CD4-positive, alpha-beta memory T cell (primary cell): Measurements from ENCODE around the gene MYBL2. TPM values are rescaled to one million over a fixed set of nuclear protein-coding genes. Genes with fewer than 3 reads are reported as not detected.
A peak's percentile ranks its signal among the peaks of the same experiment; 100 is the strongest.

ENCODE experiments used
- CTCF ChIA-PET: fragments of 350-600 bp; sonication (Branson Sonifier 250); formaldehyde crosslinking; loops from one replicate; lab custom pipeline; 2021; ENCODE audit warnings: inconsistent platforms; ENCODE audit not compliant: partially characterized antibody; lab: Charles Lee
- POLR2A ChIA-PET: fragments of 350-600 bp; sonication (Branson Sonifier 250); formaldehyde crosslinking; loops from one replicate; lab custom pipeline; 2021; ENCODE audit not compliant: partially characterized antibody; lab: Charles Lee
- DNase-seq, 5 donors: peaks; one replicate each; pipeline versions ENCODE4 v3.0.0 to v3.0.0-alpha.2; 2020 to 2022; ENCODE audit warnings: mixed read lengths in 1 of 5
- H3K27ac ChIP-seq: one replicate; pipeline ENCODE4 v1.7.0; 2013; ENCODE audit warnings: low read depth, low read length
- H3K27me3 ChIP-seq: 2 replicates; pipeline ENCODE4 v1.7.0; 2013; ENCODE audit warnings: mild to moderate bottlenecking, low read length, moderate library complexity; ENCODE audit not compliant: insufficient read depth
- H3K36me3 ChIP-seq: 2 replicates; pipeline ENCODE4 v1.7.0; 2013; ENCODE audit warnings: mild to moderate bottlenecking, low read length, moderate library complexity; ENCODE audit not compliant: insufficient read depth
- H3K4me1 ChIP-seq: 2 replicates; pipeline ENCODE4 v1.7.0; 2013; ENCODE audit warnings: mild to moderate bottlenecking, low read length, moderate library complexity; ENCODE audit not compliant: insufficient read depth
- H3K4me3 ChIP-seq, 2 donors: one replicate each; pipeline ENCODE4 v1.7.0; 2013; ENCODE audit warnings: low read length in 2 of 2, mild to moderate bottlenecking in 1 of 2
- H3K9me3 ChIP-seq, 2 donors: one replicate each; pipeline ENCODE4 v1.7.0; 2013; ENCODE audit warnings: low read length in 2 of 2, control low read depth in 1 of 2; ENCODE audit not compliant: control insufficient read depth in 1 of 2
- H3K27ac Mint-ChIP-seq, 7 donors: one replicate each; pipeline ENCODE4 v1.8.0; 2020 to 2021; ENCODE audit warnings: mixed read lengths in 7 of 7, mild to moderate bottlenecking in 6 of 7, inconsistent platforms in 3 of 7, moderate library complexity in 3 of 7
- H3K27me3 Mint-ChIP-seq, 2 donors: one replicate each; pipeline ENCODE4 v1.8.0; 2020 to 2021; ENCODE audit warnings: mixed read lengths in 2 of 2
- H3K36me3 Mint-ChIP-seq, 2 donors: one replicate each; pipeline ENCODE4 v1.8.0; 2020 to 2021; ENCODE audit warnings: mixed read lengths in 2 of 2, inconsistent platforms in 1 of 2, mild to moderate bottlenecking in 1 of 2
- H3K4me1 Mint-ChIP-seq, 4 donors: one replicate each; pipeline ENCODE4 v1.8.0; 2020 to 2021; ENCODE audit warnings: mixed read lengths in 4 of 4, mild to moderate bottlenecking in 1 of 4
- H3K4me3 Mint-ChIP-seq, 8 donors: one replicate each; pipeline ENCODE4 v1.8.0; 2020 to 2021; ENCODE audit warnings: mixed read lengths in 8 of 8, mild to moderate bottlenecking in 7 of 8, moderate library complexity in 6 of 8, inconsistent platforms in 3 of 8
- H3K9me3 Mint-ChIP-seq, 8 donors: one replicate each; pipeline ENCODE4 v1.8.0; 2020 to 2021; ENCODE audit warnings: mixed read lengths in 8 of 8, mild to moderate bottlenecking in 5 of 8, inconsistent platforms in 3 of 8, moderate library complexity in 1 of 8
- intact Hi-C: fragments of 100-400 bp; cut with micrococcal nuclease; formaldehyde crosslinking; loops from one replicate; pipeline ENCODE4 v1.15.1; 2023
- polyA plus RNA-seq, 2 donors: library from polyadenylated mRNA; unstranded; fragments of 300-500 nt; fragmentation: Illumina TruSeq; gene quantifications; one replicate each; pipeline ENCODE4 v1.2.3, GENCODE V29; 2021
- total RNA-seq, 2 experiments: library from RNA; stranded (reverse); gene quantifications; one replicate each; pipeline ENCODE4 v1.2.3, GENCODE V29; 2021

MYBL2 gene
- total and polyA plus RNA-seq, 4 experiments from 2014 or later: 0.11 to 0.22 TPM; not detected in 2

DNA sequence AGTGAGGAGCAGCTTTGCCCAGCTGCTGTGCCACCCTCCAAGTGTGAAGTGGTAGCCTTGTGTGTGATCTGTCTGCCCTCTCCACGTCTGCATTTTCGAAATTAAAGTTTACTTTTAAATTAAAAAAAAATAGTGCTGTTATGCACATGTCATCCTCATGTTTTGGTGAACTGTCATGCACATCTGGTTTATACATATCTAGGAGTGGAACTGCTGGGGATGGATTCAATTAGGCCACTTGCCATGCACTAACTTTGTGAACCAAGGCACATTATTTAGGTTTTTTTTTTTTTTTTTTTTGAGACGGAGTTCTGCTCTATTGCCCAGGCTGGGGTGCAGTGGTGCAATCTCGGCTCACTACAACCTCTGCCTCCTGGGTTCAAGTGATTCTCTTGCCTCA, 56.3 kb downstream of the MYBL2 start:
- Histone ChIP-seq H3K4me1 (peaks cover 33% of the 10 kb centered on the region), H3K9me3 (no peaks in the 10 kb centered on the region), H3K4me3 (no peak overlapping the region), H3K36me3 (no peaks in the 10 kb centered on the region), H3K27me3 (no peaks in the 10 kb centered on the region), H3K27ac (no peak overlapping the region)
- Mint-ChIP-seq H3K36me3 (no peaks in the 10 kb centered on the region), H3K9me3 (peaks cover 0 to 3% (median 0%) of the 10 kb centered on the region in 8 donors), H3K4me3 (no peak overlapping the region), H3K27ac (peak overlapping the region in 3 of 7 donors; percentile 18 to 55 (median 49)), H3K4me1 (peaks cover 13 to 36% (median 24%) of the 10 kb centered on the region in 4 donors), H3K27me3 (no peaks in the 10 kb centered on the region)
- intact Hi-C loops: no loop called here
- no peak for DNase-seq
- ChIA-PET CTCF (interaction anchor here (0.7 kb wide), 2 partner anchors 13 to 34 kb away, joined by 3 read pairs; no protein-coding TSS in a partner anchor), POLR2A (no interaction called here)

GRCh38 chr20:43723735-43724134, 56.8 kb downstream of the MYBL2 start:
- Mint-ChIP-seq H3K27ac (peak overlapping the region in 4 of 7 donors; percentile 18 to 82 (median 74)), H3K27me3 (no peaks in the 10 kb centered on the region)
- CTCF ChIA-PET: interaction anchor here (0.7 kb wide), 1 partner anchor 35 kb away, joined by 3 read pairs; no protein-coding TSS in a partner anchor

GRCh38 chr20:43724383-43724782, 57.5 kb downstream of the MYBL2 start:
- Histone ChIP-seq H3K27ac (no peak overlapping the region), H3K36me3 (no peaks in the 10 kb centered on the region), H3K27me3 (no peaks in the 10 kb centered on the region), H3K4me3 (no peak overlapping the region), H3K9me3 (no peaks in the 10 kb centered on the region), H3K4me1 (peaks cover 45% of the 10 kb centered on the region)
- H3K4me1 Mint-ChIP-seq: peaks cover 20 to 46% (median 34%) of the 10 kb centered on the region in 4 donors
- H3K36me3 Mint-ChIP-seq: no peaks in the 10 kb centered on the region
- ChIA-PET CTCF (no interaction called here), POLR2A (no interaction called here)
- H3K9me3 Mint-ChIP-seq: peaks cover 0 to 5% (median under 1%) of the 10 kb centered on the region in 8 donors
- intact Hi-C loops: no loop called here
- no peak overlapping the region for H3K4me3 Mint-ChIP-seq
- H3K27me3 Mint-ChIP-seq: no peaks in the 10 kb centered on the region
- DNase-seq: no peak
- H3K27ac Mint-ChIP-seq: no peak overlapping the region

More at GRCh38 chr20:43723735-43724134, 56.8 kb downstream of the MYBL2 start:
- no peak overlapping the region for H3K4me3 ChIP-seq
- peaks cover 38% of the 10 kb centered on the region for H3K4me1 ChIP-seq
- POLR2A ChIA-PET: no interaction called here
- DNase-seq: no peak
- intact Hi-C loops: no loop called here
- Mint-ChIP-seq H3K4me1 (peaks cover 16 to 42% (median 29%) of the 10 kb centered on the region in 4 donors), H3K36me3 (no peaks in the 10 kb centered on the region), H3K4me3 (peak overlapping the region in 3 of 8 donors; percentile 4 to 61 (median 50)), H3K9me3 (peaks cover 0 to 5% (median 0%) of the 10 kb centered on the region in 8 donors)
- no peaks in the 10 kb centered on the region for H3K9me3 ChIP-seq
- no peaks in the 10 kb centered on the region for H3K36me3 ChIP-seq
- no peaks in the 10 kb centered on the region for H3K27me3 ChIP-seq
- H3K27ac ChIP-seq: no peak overlapping the region

GRCh38 chr20:43725666-43726065, 58.8 kb downstream of the MYBL2 start:
- DNase-seq: no peak
- H3K27me3 Mint-ChIP-seq: no peaks in the 10 kb centered on the region
- H3K4me1 ChIP-seq: peaks cover 45% of the 10 kb centered on the region
- intact Hi-C loops: no loop called here
- H3K4me3 ChIP-seq: no peak overlapping the region
- no peaks in the 10 kb centered on the region for H3K27me3 ChIP-seq
- peaks cover 20 to 48% (median 31%) of the 10 kb centered on the region in 4 donors for H3K4me1 Mint-ChIP-seq
- H3K36me3 Mint-ChIP-seq: no peaks in the 10 kb centered on the region
- peaks cover 0 to 3% (median 0%) of the 10 kb centered on the region in 8 donors for H3K9me3 Mint-ChIP-seq
- H3K36me3 ChIP-seq: no peaks in the 10 kb centered on the region
- H3K4me3 Mint-ChIP-seq: no peak overlapping the region
- H3K27ac ChIP-seq: no peak overlapping the region
- H3K9me3 ChIP-seq: no peaks in the 10 kb centered on the region
- H3K27ac Mint-ChIP-seq: peak overlapping the region in 1 of 7 donors; percentile 35
- POLR2A ChIA-PET: no interaction called here
- CTCF ChIA-PET: interaction anchor here (0.6 to 0.8 kb wide), 2 partner anchors 24 to 31 kb away, joined by 3 read pairs; no protein-coding TSS in a partner anchor

GRCh38 chr20:43726333-43726732, 59.4 kb downstream of the MYBL2 start:
- no peaks in the 10 kb centered on the region for H3K27me3 Mint-ChIP-seq
- CTCF ChIA-PET: interaction anchor here (0.6 kb wide), 1 partner anchor 30 kb away, joined by 3 read pairs; no protein-coding TSS in a partner anchor
- Histone ChIP-seq H3K4me1 (peaks cover 38% of the 10 kb centered on the region), H3K27me3 (no peaks in the 10 kb centered on the region), H3K9me3 (no peaks in the 10 kb centered on the region), H3K36me3 (no peaks in the 10 kb centered on the region), H3K27ac (no peak overlapping the region), H3K4me3 (no peak overlapping the region)
- H3K4me3 Mint-ChIP-seq: no peak overlapping the region
- H3K9me3 Mint-ChIP-seq: peaks cover 0 to 3% (median 0%) of the 10 kb centered on the region in 8 donors
- intact Hi-C loops: no loop called here
- no peak overlapping the region for H3K27ac Mint-ChIP-seq
- POLR2A ChIA-PET: no interaction called here
- DNase-seq: no peak
- peaks cover 20 to 42% (median 31%) of the 10 kb centered on the region in 4 donors for H3K4me1 Mint-ChIP-seq
- H3K36me3 Mint-ChIP-seq: no peaks in the 10 kb centered on the region

DNA sequence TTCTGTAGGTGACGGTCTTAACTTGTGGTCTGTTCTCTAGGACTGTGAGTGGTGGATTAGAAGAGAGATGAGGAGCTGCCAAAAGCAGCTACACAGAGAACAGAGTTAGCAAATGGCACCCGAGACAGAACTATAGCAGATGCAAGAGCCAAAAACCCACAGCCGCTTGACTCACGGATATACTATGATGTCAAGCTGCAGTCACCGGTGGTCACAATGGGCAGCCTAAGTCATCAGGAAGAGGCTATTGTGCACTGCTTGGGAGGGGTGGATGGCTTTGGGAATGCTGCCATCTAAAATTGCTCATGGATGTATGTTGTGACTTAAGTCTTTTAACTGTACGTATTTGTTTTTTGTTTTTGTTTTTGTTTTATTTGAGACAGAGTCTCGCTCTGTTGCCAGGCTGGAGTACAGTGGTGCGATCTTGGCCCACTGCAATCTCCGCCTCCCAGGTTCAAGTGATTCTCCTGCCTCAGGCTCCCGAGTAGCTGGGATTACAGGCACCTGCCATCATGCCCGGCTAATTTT, 60.0 kb downstream of the MYBL2 start, which contains the start of gene GTSF1L:
Gene GTSF1L, minus strand, starts transcription at position 192 of the 528 bp plus-strand sequence. CDS start 308 bp downstream, outside the sequence.
- POLR2A ChIA-PET: no interaction called here
- intact Hi-C loops: no loop called here
- Mint-ChIP-seq H3K9me3 (peaks cover 0 to 3% (median 0%) of the 10 kb centered on the region in 8 donors), H3K4me1 (peaks cover 20 to 41% (median 30%) of the 10 kb centered on the region in 4 donors), H3K4me3 (no peak within 1 kb of the TSS), H3K27ac (peak within 1 kb of the TSS in 1 of 7 donors; percentile 8), H3K27me3 (no peaks in the 10 kb centered on the region), H3K36me3 (no peaks in the 10 kb centered on the region)
- Histone ChIP-seq H3K27me3 (no peaks in the 10 kb centered on the region), H3K27ac (no peak within 1 kb of the TSS), H3K4me1 (peaks cover 33% of the 10 kb centered on the region), H3K4me3 (no peak within 1 kb of the TSS), H3K36me3 (no peaks in the 10 kb centered on the region), H3K9me3 (no peaks in the 10 kb centered on the region)
- CTCF ChIA-PET: interaction anchor here (0.8 kb wide), 1 partner anchor 23 kb away, joined by 3 read pairs; no protein-coding TSS in a partner anchor
- no peak for DNase-seq

- no peaks in the 10 kb centered on the region for H3K27me3 Mint-ChIP-seq
- H3K9me3 ChIP-seq: no peaks in the 10 kb centered on the region
- no peak overlapping the region for H3K4me3 ChIP-seq
- peaks cover 11 to 36% (median 22%) of the 10 kb centered on the region in 4 donors for H3K4me1 Mint-ChIP-seq
- peak; percentile 46 to 57 (median 56) for DNase-seq
- H3K27me3 ChIP-seq: no peaks in the 10 kb centered on the region
- H3K9me3 Mint-ChIP-seq: peaks cover 0 to 3% (median 0%) of the 10 kb centered on the region in 8 donors
- ChIA-PET POLR2A (interaction anchor here (1.2 kb wide), 1 partner anchor 236 kb away, joined by 3 read pairs; no protein-coding TSS in a partner anchor), CTCF (interaction anchor here (0.9 kb wide), 1 partner anchor 22 kb away, joined by 4 read pairs; no protein-coding TSS in a partner anchor)
- no peaks in the 10 kb centered on the region for H3K36me3 ChIP-seq
- peak overlapping the region in 3 of 8 donors; percentile 29 to 37 (median 29) for H3K4me3 Mint-ChIP-seq
- H3K27ac ChIP-seq: no peak overlapping the region
- peak overlapping the region in 4 of 7 donors; percentile 53 to 81 (median 64) for H3K27ac Mint-ChIP-seq
- intact Hi-C loops: no loop called here
- H3K4me1 ChIP-seq: peaks cover 23% of the 10 kb centered on the region
- H3K36me3 Mint-ChIP-seq: no peaks in the 10 kb centered on the region
Measured at GRCh38 chr20:43727980-43728590, 61.2 kb downstream of the MYBL2 start.
